Lung (tissue), 12 donors: ENCODE measurements around the gene ZNF593OS. TPM values are rescaled to one million over a fixed set of nuclear protein-coding genes. Genes with fewer than 3 reads are reported as not detected.

ENCODE experiments used
- ATAC-seq: fragments of 200-7000 bp; cut with Tn5 transposase; one replicate; pipeline ENCODE4 v1.9.1; 2020; ENCODE audit warnings: moderate number of reproducible peaks; ENCODE audit not compliant: insufficient read depth, low FRiP score
- DNase-seq, 3 donors: peaks; one replicate each; pipeline ENCODE4 v3.0.0-alpha.2; 2013 to 2017
- H3K27ac ChIP-seq, 2 donors: one replicate each; pipeline ENCODE4 v1.5.1; 2013; ENCODE audit warnings: mild to moderate bottlenecking in 2 of 2, moderate library complexity in 2 of 2, control low read depth in 1 of 2, inconsistent platforms in 1 of 2, low read depth in 1 of 2, low read length in 1 of 2
- H3K27me3 ChIP-seq, 3 donors: one replicate each; pipeline ENCODE4 v1.5.1; 2013; ENCODE audit warnings: low read length in 2 of 3; ENCODE audit not compliant: control insufficient read depth in 3 of 3, insufficient read depth in 3 of 3
- H3K36me3 ChIP-seq, 4 donors: one replicate each; pipeline ENCODE4 v1.5.1; 2013; ENCODE audit warnings: low read length in 4 of 4, mild to moderate bottlenecking in 1 of 4, moderate library complexity in 1 of 4; ENCODE audit not compliant: control insufficient read depth in 4 of 4, insufficient read depth in 4 of 4
- H3K4me1 ChIP-seq, 5 donors: one replicate each; pipeline ENCODE4 v1.5.1; 2013; ENCODE audit warnings: low read length in 5 of 5, mild to moderate bottlenecking in 2 of 5, moderate library complexity in 1 of 5; ENCODE audit not compliant: control insufficient read depth in 5 of 5, insufficient read depth in 5 of 5
- H3K4me3 ChIP-seq: one replicate; pipeline ENCODE4 v1.5.1; 2013; ENCODE audit warnings: mild to moderate bottlenecking, control low read depth, moderate library complexity
- H3K9ac ChIP-seq, 2 donors: one replicate each; pipeline ENCODE4 v1.5.1; 2013; ENCODE audit warnings: low read length in 2 of 2, control low read depth in 1 of 2; ENCODE audit not compliant: insufficient read depth in 1 of 2
- H3K9me3 ChIP-seq, 4 donors: one replicate each; pipeline ENCODE4 v1.5.1; 2013; ENCODE audit warnings: low read length in 3 of 4, mild to moderate bottlenecking in 1 of 4, moderate library complexity in 1 of 4; ENCODE audit not compliant: control insufficient read depth in 4 of 4, insufficient read depth in 3 of 4
- CTCF ChIP-seq: IDR thresholded peaks from 2 replicates; pipeline ENCODE4 v1.5.1; 2012; ENCODE audit warnings: mild to moderate bottlenecking; ENCODE audit errors: control extremely low read depth, extremely low read depth
- WGBS, 2 donors: extraction: QIAGEN DNeasy Blood & Tissue Kit; methylation state at CpG; one replicate each; pipeline ENCODE4 v1.1.7; 2013; 5-methylcytosine and 5-hydroxymethylcytosine counted together
- polyA plus RNA-seq, 2 donors: library from polyadenylated mRNA; stranded (reverse); fragments of 200-250 nt; gene quantifications; one replicate each; pipeline ENCODE4 v1.2.1, GENCODE V29; 2013
- total RNA-seq, 2 donors: library from RNA; depleted of rRNA in 1 of 2; stranded (reverse); fragments of >200 nt in 1 of 2; gene quantifications; one replicate each; pipeline ENCODE4 v1.2.1, GENCODE V29; 2014 to 2021
- donor health status: control.
- donor health status: control.
- donor health status: Bipolar disorder and iron deficiency.
- donor health status: healthy.
- donor health status: DM: yes; HTN: yes; CAD: no.

ZNF593OS gene
- total and polyA plus RNA-seq, 4 donors: 0.29 to 0.65 TPM; not detected in 2

GRCh38 chr1:26129778-26130177, 41.9 kb downstream of the ZNF593OS start:
- peaks cover 0 to 6% (median 6%) of the 10 kb centered on the region in 5 donors for H3K4me1 ChIP-seq
- no peaks in the 10 kb centered on the region for H3K27me3 ChIP-seq
- H3K9ac ChIP-seq: no peak overlapping the region
- DNase-seq (no peak), ATAC-seq (no peak)
- H3K27ac ChIP-seq: no peak overlapping the region
- no peak overlapping the region for H3K4me3 ChIP-seq
- no peaks in the 10 kb centered on the region for H3K36me3 ChIP-seq
- H3K9me3 ChIP-seq: no peaks in the 10 kb centered on the region
- 96 to 97% methylated on average over 4 of the region's 4 CpGs for WGBS, 2 donors
- no peak for TF ChIP-seq CTCF

GRCh38 chr1:26127235-26128163, 44.1 kb downstream of the ZNF593OS start:
- Histone ChIP-seq H3K4me1 (peaks cover 0 to 12% (median 3%) of the 10 kb centered on the region in 5 donors), H3K27ac (peak overlapping the region in 1 of 2 donors; percentile 60)
- 20 to 30% methylated on average over 13 of the region's 13 CpGs for WGBS, 2 donors

GRCh38 chr1:26126321-26127084, 45.1 kb downstream of the ZNF593OS start:
- Histone ChIP-seq H3K36me3 (peaks cover 2 to 13% (median 3%) of the 10 kb centered on the region in 4 donors), H3K27me3 (no peaks in the 10 kb centered on the region), H3K4me1 (peaks cover 0 to 12% (median 3%) of the 10 kb centered on the region in 5 donors), H3K27ac (peak overlapping the region in 1 of 2 donors; percentile 67), H3K4me3 (no peak overlapping the region), H3K9ac (no peak overlapping the region), H3K9me3 (no peaks in the 10 kb centered on the region)
- no peak for TF ChIP-seq CTCF
- peak; percentile 50 for ATAC-seq
- WGBS, 2 donors: 31 to 45% methylated on average over 9 of the region's 9 CpGs
- peak; percentile 35 to 73 (median 56) for DNase-seq

More at GRCh38 chr1:26127235-26128163, 44.1 kb downstream of the ZNF593OS start:
- DNase-seq (no peak), ATAC-seq (no peak)
- Histone ChIP-seq H3K27me3 (no peaks in the 10 kb centered on the region), H3K9me3 (no peaks in the 10 kb centered on the region), H3K9ac (no peak overlapping the region), H3K36me3 (peaks cover 0 to 7% (median 0%) of the 10 kb centered on the region in 4 donors), H3K4me3 (no peak overlapping the region)
- no peak for TF ChIP-seq CTCF
